HepG2 (cell line): ENCODE measurements around the gene IRF1. TPM values are rescaled to one million over a fixed set of nuclear protein-coding genes. Genes with fewer than 3 reads are reported as not detected.

Source experiments
- ATAC-seq: fragments of 200-7000 bp; cut with Tn5 transposase; 3 replicates; pipeline ENCODE4 v1.9.1; 2020; ENCODE audit warnings: mild to moderate bottlenecking, moderate library complexity
- BruUV-seq: library from RNA; stranded (reverse); fragments of 400-500 nt; replicated peaks from 2 replicates; lab custom pipeline; 2021; lab: Mats Ljungman, UMichigan
- CTCF ChIA-PET: fragments of 300-600 bp; formaldehyde crosslinking; extraction: SDS; loops from one replicate; lab custom pipeline; 2021; ENCODE audit warnings: low total read pairs, inconsistent platforms, low intra/inter-chr PET ratio; lab: Yijun Ruan, JAX
- POLR2A ChIA-PET: fragments of 350-600 bp; sonication (Branson Sonifier 250); formaldehyde crosslinking; loops from one replicate; lab custom pipeline; 2020; ENCODE audit warnings: antibody characterized with exemption, inconsistent platforms; lab: Yijun Ruan, JAX
- DNase-seq: peaks from one replicate; pipeline ENCODE4 v3.0.0-alpha.2; 2015; ENCODE audit warnings: low spot score
- FAIRE-seq: peaks from 3 replicates; lab custom pipeline; 2011; peaks lifted over from hg19 to GRCh38; lab: Jason Lieb, UNC
- H2AFZ ChIP-seq: one replicate; pipeline ENCODE4 v1.6.1; 2011; ENCODE audit warnings: low read length, inconsistent platforms
- H3K27ac ChIP-seq: fragments of 300-600 bp; 3 replicates; pipeline ENCODE4 v1.8.0; 2011; ENCODE audit warnings: mixed run types, mild to moderate bottlenecking, mixed read lengths, low read length, inconsistent platforms; ENCODE audit not compliant: insufficient read depth; ENCODE audit errors: extremely low read length
- H3K27me3 ChIP-seq, 2 experiments: fragments of 200-600 bp in 1 of 2; 2 replicates in 1 of 2; 3 replicates in 1 of 2; pipeline versions ENCODE4 v1.6.0 to v1.8.0; 2011; ENCODE audit warnings: low read length in 2 of 2, mild to moderate bottlenecking in 2 of 2, moderate library complexity in 2 of 2, inconsistent platforms in 1 of 2; ENCODE audit not compliant: insufficient read depth in 2 of 2, control insufficient read depth in 1 of 2
- H3K36me3 ChIP-seq, 2 experiments: fragments of 200-600 bp in 1 of 2; replicated peaks in 1 of 2; 2 replicates in 1 of 2; 3 replicates in 1 of 2; pipeline versions ENCODE4 v1.5.1 to v1.8.0; 2011; ENCODE audit warnings: low read length in 2 of 2, inconsistent platforms in 1 of 2; ENCODE audit not compliant: insufficient read depth in 2 of 2, control insufficient read depth in 1 of 2
- H3K4me1 ChIP-seq: 2 replicates; pipeline ENCODE4 v1.5.1; 2012; ENCODE audit warnings: low read length, inconsistent platforms; ENCODE audit not compliant: insufficient read depth
- H3K4me2 ChIP-seq: 2 replicates; pipeline ENCODE4 v1.6.0; 2011; ENCODE audit warnings: low read depth, low read length, inconsistent platforms
- H3K4me3 ChIP-seq, 3 experiments: fragments of 200-600 bp in 1 of 3; sonication (generic), shearing (Covaris generic) in 1 of 3; replicated peaks in 1 of 3; 2 replicates each; pipeline ENCODE4 v1.5.1; 2011 to 2016; ENCODE audit warnings: low read length in 3 of 3, inconsistent platforms in 2 of 3, low read depth in 2 of 3, mild to moderate bottlenecking in 2 of 3, control low read depth in 1 of 3, mixed read lengths in 1 of 3; ENCODE audit not compliant: insufficient read depth in 1 of 3
- H3K79me2 ChIP-seq: one replicate; pipeline ENCODE4 v1.6.1; 2011; ENCODE audit warnings: low read length, inconsistent platforms; ENCODE audit not compliant: insufficient read depth
- H3K9ac ChIP-seq: 2 replicates; pipeline ENCODE4 v1.6.0; 2011; ENCODE audit warnings: mild to moderate bottlenecking, low read depth, low read length, inconsistent platforms; ENCODE audit not compliant: insufficient read depth
- H3K9me3 ChIP-seq: 2 replicates; pipeline ENCODE4 v1.5.1; 2012; ENCODE audit warnings: mild to moderate bottlenecking, low read length
- H4K20me1 ChIP-seq: 2 replicates; pipeline ENCODE4 v1.6.0; 2011; ENCODE audit warnings: inconsistent platforms, mild to moderate bottlenecking, low read length, moderate library complexity; ENCODE audit not compliant: insufficient read depth
- CBX5 ChIP-seq: sonication (generic); formaldehyde crosslinking; IDR thresholded peaks from 2 replicates; pipeline ENCODE4 v1.4.0; 2020; ENCODE audit warnings: missing genetic modification reagents, borderline replicate concordance
- CHD2 ChIP-seq: IDR thresholded peaks from 2 replicates; pipeline ENCODE4 v1.6.1; 2011; ENCODE audit warnings: low read depth, low read length, improper control_type of control experiment
- IKZF4 ChIP-seq: sonication (generic); formaldehyde crosslinking; IDR thresholded peaks from 2 replicates; pipeline ENCODE4 v1.5.1; 2020; ENCODE audit warnings: borderline replicate concordance, mild to moderate bottlenecking, low read depth, missing genetic modification reagents; ENCODE audit errors: not compliant biosample characterization
- JUN ChIP-seq: sonication (generic); formaldehyde crosslinking; IDR thresholded peaks from 2 replicates; pipeline ENCODE4 v1.4.0; 2020; ENCODE audit warnings: mild to moderate bottlenecking, missing genetic modification reagents
- LBX2 ChIP-seq: sonication (generic); formaldehyde crosslinking; IDR thresholded peaks from 2 replicates; pipeline ENCODE4 v1.5.0; 2020; ENCODE audit warnings: missing genetic modification reagents, mild to moderate bottlenecking, borderline replicate concordance
- MAFF ChIP-seq: IDR thresholded peaks from 2 replicates; pipeline ENCODE4 v1.6.1; 2011; ENCODE audit warnings: low read depth, low read length, improper control_type of control experiment
- MXD3 ChIP-seq: IDR thresholded peaks from 2 replicates; pipeline ENCODE4 v1.6.1; 2016; ENCODE audit warnings: mild to moderate bottlenecking, missing biosample characterization, missing genetic modification reagents
- RARA ChIP-seq: IDR thresholded peaks from 2 replicates; pipeline ENCODE4 v1.6.1; 2016; ENCODE audit warnings: missing genetic modification reagents, missing compliant biosample characterization
- SP1 ChIP-seq, 2 experiments: fragments of 450-650 bp in 1 of 2; sonication (generic) in 1 of 2; formaldehyde crosslinking in 1 of 2; IDR thresholded peaks; 2 replicates each; pipeline versions ENCODE4 v1.4.0 to v1.6.1; 2016 to 2020; ENCODE audit warnings: missing genetic modification reagents in 1 of 2
- ZNF136 ChIP-seq: sonication (generic); formaldehyde crosslinking; IDR thresholded peaks from 2 replicates; pipeline ENCODE4 v1.8.1; 2022; ENCODE audit warnings: low read depth, mild to moderate bottlenecking, moderate library complexity, missing genetic modification reagents
- ZNF24 ChIP-seq: fragments of 450-650 bp; IDR thresholded peaks from 2 replicates; pipeline ENCODE4 v1.6.1; 2017; ENCODE audit warnings: antibody characterized with exemption, mild to moderate bottlenecking
- ZNF317 ChIP-seq: sonication (generic); formaldehyde crosslinking; IDR thresholded peaks from 2 replicates; pipeline ENCODE4 v1.5.0; 2020; ENCODE audit warnings: mild to moderate bottlenecking, missing genetic modification reagents
- ZNF407 ChIP-seq: sonication (generic); formaldehyde crosslinking; IDR thresholded peaks from one replicate; pipeline ENCODE4 v1.5.1; 2020; ENCODE audit warnings: mild to moderate bottlenecking, missing genetic modification reagents; ENCODE audit errors: not compliant biosample characterization
- ZNF577 ChIP-seq: sonication (generic); formaldehyde crosslinking; IDR thresholded peaks from 2 replicates; pipeline ENCODE4 v1.4.0; 2020; ENCODE audit warnings: mild to moderate bottlenecking, low read depth, missing genetic modification reagents, borderline replicate concordance
- ZNF670 ChIP-seq: sonication (generic); formaldehyde crosslinking; IDR thresholded peaks from 2 replicates; pipeline ENCODE4 v1.8.0; 2022; ENCODE audit warnings: mild to moderate bottlenecking, missing genetic modification reagents, borderline replicate concordance
- WGBS: methylation state at CpG from one replicate; pipeline ENCODE4 v1.1.6; 2017; ENCODE audit warnings: low lambda C conversion rate; 5-methylcytosine and 5-hydroxymethylcytosine counted together
- in situ Hi-C: cut with HindIII; loops from 2 replicates; pipeline ENCODE4 v1.10.0; 2017; ENCODE audit warnings: low pct_unique_long_range_greater_than_20kb; ENCODE audit not compliant: extremely low pct_ligation_motif_present
- intact Hi-C: fragments of 100-400 bp; cut with micrococcal nuclease; formaldehyde crosslinking; loops from one replicate; pipeline ENCODE4 v1.10.0; 2022; ENCODE audit not compliant: unreplicated experiment
- polyA plus RNA-seq, 8 experiments: library from polyadenylated mRNA; depleted of rRNA in 3 of 8; stranded (reverse) in 7 of 8; unstranded in 1 of 8; fragments of >200 nt; fragmentation: Illumina TruSeq in 4 of 8; extraction: Trizol in 4 of 8; gene quantifications; 2 replicates each; pipeline versions ENCODE4 v1.2.1 to v1.2.3, GENCODE V29; 2011 to 2016; ENCODE audit warnings: low read depth in 4 of 8, missing spikeins in 1 of 8, mixed read lengths in 1 of 8; ENCODE audit not compliant: insufficient read depth in 1 of 8
- total RNA-seq, 5 experiments: library from RNA; depleted of rRNA; stranded (reverse); fragments of >200 nt; fragmentation: Illumina TruSeq; extraction: Trizol; gene quantifications; 2 replicates each; pipeline ENCODE4 v1.2.3, GENCODE V29; 2016; ENCODE audit warnings: low read depth in 1 of 5

The IRF1 gene
- total and polyA plus RNA-seq, 2 of the 13 experiments (the other 11 are each of a cell fraction or from before 2014, with no cell fraction given) = 4.1 to 8.8 TPM

GRCh38 chr5:132487841-132488555, 2.6 kb downstream of the IRF1 start:
- POLR2A ChIA-PET = interaction anchor here (1.4 to 5.2 kb wide), 3 partner anchors 10 to 21 kb away, joined by 3 to 99 read pairs (median 8); no protein-coding TSS in a partner anchor
- in situ Hi-C loops (no loop called here), intact Hi-C loops (no loop called here)
- Histone ChIP-seq H4K20me1 (peaks cover 3% of the 10 kb centered on the region; the same call in 1 of the 2 replicates), H3K9me3 (no peaks in the 10 kb centered on the region), H3K27me3 (no peaks in the 10 kb centered on the region), H3K4me1 (peaks cover 31% of the 10 kb centered on the region), H3K27ac (no peak overlapping the region), H3K4me3 (no peak overlapping the region), H3K79me2 (peaks cover 6% of the 10 kb centered on the region), H2AFZ (no peak overlapping the region), H3K9ac (no peak overlapping the region), H3K36me3 (peaks cover 20 to 46% of the 10 kb centered on the region in 2 experiments; a peak in 4 of 5 replicates), H3K4me2 (no peak overlapping the region)
- CTCF ChIA-PET = no interaction called here
- BruUV-seq = TSS peak; percentile 56
- 92% methylated on average over 3 of the region's 3 CpGs for WGBS
- FAIRE-seq (no peak), ATAC-seq (no peak), DNase-seq (no peak)
- no peak for TF ChIP-seq MXD3
- no peak for TF ChIP-seq IKZF4
- TF ChIP-seq ZNF407 (CRISPR knock-in tag) = no peak
- TF ChIP-seq CBX5 = no peak
- TF ChIP-seq ZNF317 (CRISPR knock-in tag) = no peak
- no peak for TF ChIP-seq SP1 (IDR thresholded peaks at IDR 0.05)
- TF ChIP-seq SP1 (CRISPR knock-in tag; IDR thresholded peaks at IDR 0.05) = no peak
- no peak for TF ChIP-seq JUN (CRISPR knock-in tag)
- no peak for TF ChIP-seq CHD2
- no peak for TF ChIP-seq ZNF136 (CRISPR knock-in tag)
- no peak for TF ChIP-seq ZNF670 (CRISPR knock-in tag)
- no peak for TF ChIP-seq RARA
- TF ChIP-seq ZNF24 = no peak
- no peak for TF ChIP-seq LBX2
- TF ChIP-seq MAFF = no peak
- no peak for TF ChIP-seq ZNF577 (CRISPR knock-in tag)
